Activated B cell treated with CpG ODN at 0.5 μM for 24 hours (primary cell): ENCODE data around the gene DUS3L. TPM values are rescaled to one million over a fixed set of nuclear protein-coding genes. Genes with fewer than 3 reads are reported as not detected.

Source experiments
- ATAC-seq: fragments of 200-7000 bp; cut with Tn5 transposase; one replicate; pipeline ENCODE4 v1.10.0; 2021; ENCODE audit warnings: low read depth, mild to moderate bottlenecking, moderate library complexity
- CTCF ChIA-PET: fragments of 350-600 bp; sonication (Branson Sonifier 250); formaldehyde crosslinking; loops from one replicate; lab custom pipeline; 2021; ENCODE audit warnings: antibody characterized with exemption; lab: Charles Lee
- POLR2A ChIA-PET: fragments of 350-600 bp; sonication (Branson Sonifier 250); formaldehyde crosslinking; loops from one replicate; lab custom pipeline; 2021; ENCODE audit warnings: antibody characterized with exemption; lab: Charles Lee
- DNase-seq: peaks from one replicate; pipeline ENCODE4 v3.0.0; 2022
- H3K27ac Mint-ChIP-seq: one replicate; pipeline ENCODE4 v1.8.0; 2020; ENCODE audit warnings: mixed read lengths
- H3K27me3 Mint-ChIP-seq: one replicate; pipeline ENCODE4 v1.8.0; 2021; ENCODE audit warnings: mixed read lengths
- H3K36me3 Mint-ChIP-seq: one replicate; pipeline ENCODE4 v1.8.0; 2021; ENCODE audit warnings: low read depth, mixed read lengths
- H3K4me1 Mint-ChIP-seq: one replicate; pipeline ENCODE4 v1.8.0; 2021; ENCODE audit warnings: mixed read lengths
- H3K4me3 Mint-ChIP-seq: one replicate; pipeline ENCODE4 v1.8.0; 2020; ENCODE audit warnings: mild to moderate bottlenecking, mixed read lengths
- H3K9me3 Mint-ChIP-seq: one replicate; pipeline ENCODE4 v1.8.0; 2020; ENCODE audit warnings: mixed read lengths
- intact Hi-C: fragments of 100-400 bp; cut with micrococcal nuclease; formaldehyde crosslinking; loops from one replicate; pipeline ENCODE4 v1.15.1; 2024
- total RNA-seq: library from RNA; stranded (reverse); gene quantifications from 2 replicates; pipeline ENCODE4 v1.2.3, GENCODE V29; 2022
- TF ChIP-seq, protein P1 (sequence below): fragments of 200-600 bp; IDR thresholded peaks from one replicate; pipeline ENCODE4 v1.8.0; 2022; ENCODE audit warnings: antibody characterized with exemption, mild to moderate bottlenecking

Gene DUS3L
- total RNA-seq, result 82.8 and 89.1 TPM in 2 replicates

GRCh38 chr19:5790559-5791520, at the start of gene DUS3L:
Gene DUS3L (minus strand): TSS chr19:5791163. CDS start chr19:5791141, 22 bp downstream.
- CTCF ChIA-PET, result interaction anchor here (2.3 kb wide), 1 partner anchor 13 kb away, joined by 10 read pairs; no protein-coding TSS in a partner anchor
- POLR2A ChIA-PET, result interaction anchor here (0.7 to 2.9 kb wide), 8 partner anchors 9 to 168 kb away, joined by 4 to 15 read pairs (median 4); partner anchors contain the start of genes CATSPERD, LONP1, NRTN and SAFB
- H3K27me3 Mint-ChIP-seq, result peaks cover 3% of the 10 kb centered on the region
- peak; percentile 93 for ATAC-seq
- TF ChIP-seq, protein P1, sequence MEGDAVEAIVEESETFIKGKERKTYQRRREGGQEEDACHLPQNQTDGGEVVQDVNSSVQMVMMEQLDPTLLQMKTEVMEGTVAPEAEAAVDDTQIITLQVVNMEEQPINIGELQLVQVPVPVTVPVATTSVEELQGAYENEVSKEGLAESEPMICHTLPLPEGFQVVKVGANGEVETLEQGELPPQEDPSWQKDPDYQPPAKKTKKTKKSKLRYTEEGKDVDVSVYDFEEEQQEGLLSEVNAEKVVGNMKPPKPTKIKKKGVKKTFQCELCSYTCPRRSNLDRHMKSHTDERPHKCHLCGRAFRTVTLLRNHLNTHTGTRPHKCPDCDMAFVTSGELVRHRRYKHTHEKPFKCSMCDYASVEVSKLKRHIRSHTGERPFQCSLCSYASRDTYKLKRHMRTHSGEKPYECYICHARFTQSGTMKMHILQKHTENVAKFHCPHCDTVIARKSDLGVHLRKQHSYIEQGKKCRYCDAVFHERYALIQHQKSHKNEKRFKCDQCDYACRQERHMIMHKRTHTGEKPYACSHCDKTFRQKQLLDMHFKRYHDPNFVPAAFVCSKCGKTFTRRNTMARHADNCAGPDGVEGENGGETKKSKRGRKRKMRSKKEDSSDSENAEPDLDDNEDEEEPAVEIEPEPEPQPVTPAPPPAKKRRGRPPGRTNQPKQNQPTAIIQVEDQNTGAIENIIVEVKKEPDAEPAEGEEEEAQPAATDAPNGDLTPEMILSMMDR, result no peak
- H3K4me3 Mint-ChIP-seq, result peak within 1 kb of the TSS; percentile 97
- peaks cover 46% of the 10 kb centered on the region for H3K36me3 Mint-ChIP-seq
- DNase-seq, result peak; percentile 89
- peak within 1 kb of the TSS; percentile 100 for H3K27ac Mint-ChIP-seq
- no peaks in the 10 kb centered on the region for H3K9me3 Mint-ChIP-seq
- intact Hi-C loops, result loop anchor here (1.0 to 5.0 kb wide), 11 partner anchors 13 to 1319 kb away; partner anchors contain the start of genes CATSPERD, FEM1A, GPR108 and HDGFL2
- H3K4me1 Mint-ChIP-seq, result peaks cover 15% of the 10 kb centered on the region

- H3K36me3 Mint-ChIP-seq, result no peaks in the 10 kb centered on the region
- intact Hi-C loops, result no loop called here
- DNase-seq (no peak), ATAC-seq (no peak)
- H3K4me1 Mint-ChIP-seq, result peaks cover 4% of the 10 kb centered on the region
- no peak within 1 kb of the TSS for H3K4me3 Mint-ChIP-seq
- no peaks in the 10 kb centered on the region for H3K9me3 Mint-ChIP-seq
- TF ChIP-seq, protein P1, result no peak
- POLR2A ChIA-PET, result no interaction called here
- peaks cover 2% of the 10 kb centered on the region for H3K27me3 Mint-ChIP-seq
- H3K27ac Mint-ChIP-seq, result no peak within 1 kb of the TSS
- CTCF ChIA-PET, result no interaction called here
Observed at GRCh38 chr19:5839065-5840017, 48.4 kb upstream of the DUS3L start, which contains the start of gene FUT6. Gene FUT6 (minus strand): TSS chr19:5839702. CDS start chr19:5832567, 7,135 bp downstream.

DNA sequence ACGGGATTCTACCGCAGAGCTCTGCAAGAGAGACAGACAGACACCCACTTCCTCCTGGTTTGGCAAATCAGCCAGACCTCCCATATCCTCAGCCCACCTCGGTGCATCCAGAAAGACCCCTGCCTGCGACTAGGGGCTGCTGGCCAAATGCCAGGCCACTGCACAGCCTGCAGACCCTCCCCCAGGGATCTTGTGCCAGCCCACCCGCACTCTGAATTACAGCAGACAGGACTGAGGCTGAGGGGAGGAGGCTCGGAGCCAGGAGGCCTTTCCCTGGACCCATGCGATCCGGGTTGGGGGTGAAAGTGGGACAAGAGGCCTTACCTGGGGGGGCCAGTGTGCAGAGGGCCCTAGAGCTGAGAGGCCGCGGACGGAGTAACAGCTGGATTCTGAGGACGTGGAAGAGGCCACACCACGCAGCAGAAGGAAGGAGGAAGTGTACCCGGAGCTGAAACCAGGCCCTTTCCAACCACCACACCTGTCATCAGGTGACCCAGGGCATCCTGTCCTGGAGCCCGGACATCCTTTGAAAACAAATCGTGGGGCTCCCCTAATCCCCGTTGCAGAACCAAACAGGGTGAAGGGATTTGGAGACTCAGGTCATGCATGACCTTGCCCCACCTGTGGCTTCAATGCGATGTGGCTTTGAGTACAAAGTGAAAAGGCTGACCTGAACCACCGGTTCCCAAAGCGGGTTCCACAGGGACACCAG, 47.5 kb upstream of the DUS3L start:
- H3K27me3 Mint-ChIP-seq, result peaks cover 4% of the 10 kb centered on the region
- H3K27ac Mint-ChIP-seq, result no peak overlapping the region
- peaks cover 4% of the 10 kb centered on the region for H3K4me1 Mint-ChIP-seq
- ChIA-PET CTCF (no interaction called here), POLR2A (no interaction called here)
- no peak for ATAC-seq
- DNase-seq, result no peak
- no peaks in the 10 kb centered on the region for H3K9me3 Mint-ChIP-seq
- H3K4me3 Mint-ChIP-seq, result no peak overlapping the region
- intact Hi-C loops, result no loop called here
- no peaks in the 10 kb centered on the region for H3K36me3 Mint-ChIP-seq
- TF ChIP-seq, protein P1, result no peak

- DNase-seq, result no peak
- Mint-ChIP-seq H3K4me3 (no peak overlapping the region), H3K27me3 (peaks cover 4% of the 10 kb centered on the region), H3K27ac (no peak overlapping the region), H3K9me3 (no peaks in the 10 kb centered on the region), H3K4me1 (peaks cover 4% of the 10 kb centered on the region), H3K36me3 (no peaks in the 10 kb centered on the region)
- POLR2A ChIA-PET, result no interaction called here
- no peak for ATAC-seq
- CTCF ChIA-PET, result no interaction called here
- intact Hi-C loops, result no loop called here
- TF ChIP-seq, protein P1, result no peak
Observed at GRCh38 chr19:5837761-5838352, 46.9 kb upstream of the DUS3L start.
